ENCODE measurements around the gene MYO1B.

Gene MYO1B

DNA sequence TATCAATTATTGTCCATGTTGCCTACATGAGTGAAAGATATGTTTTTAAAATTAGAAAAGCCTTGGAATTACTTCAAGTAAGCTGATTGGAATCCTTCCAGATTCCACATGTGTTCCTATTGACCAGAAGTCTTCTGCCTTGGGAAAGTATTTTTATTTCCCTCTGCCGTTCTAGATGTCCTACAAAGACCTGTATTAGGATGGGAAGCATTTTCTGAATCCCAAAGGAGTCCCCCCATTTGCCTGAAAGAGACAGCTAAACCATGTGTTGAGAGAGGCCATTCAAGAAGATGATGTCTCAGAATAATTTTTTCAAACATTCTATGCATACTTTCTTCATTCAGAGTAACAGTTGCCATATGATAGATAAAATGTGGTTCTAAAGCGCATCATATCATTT, 19.0 kb upstream of the MYO1B start:
- peak; percentile 16 for DNase-seq (ENCODE audit: low spot score)

DNA sequence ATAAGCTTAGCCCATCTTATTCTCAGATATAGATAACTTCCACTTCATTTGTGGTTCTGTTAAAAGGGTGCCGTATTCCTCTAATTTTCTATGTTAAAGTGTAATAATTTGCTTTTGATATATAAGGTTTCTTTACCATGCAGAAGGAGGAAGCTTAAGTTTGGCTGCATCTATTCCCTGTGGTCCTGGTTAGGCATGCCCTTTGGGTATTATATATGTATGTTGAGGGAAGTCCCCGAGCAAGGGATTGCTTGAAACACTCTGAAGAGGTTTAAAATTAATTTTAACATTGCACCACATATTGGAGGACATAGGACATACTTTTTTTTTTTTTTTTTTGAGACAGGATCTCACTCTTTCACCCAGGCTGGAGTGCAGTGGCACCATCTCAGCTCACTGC, 16.9 kb upstream of the MYO1B start:
- DNase-seq (ENCODE audit: low spot score): no peak

DNA sequence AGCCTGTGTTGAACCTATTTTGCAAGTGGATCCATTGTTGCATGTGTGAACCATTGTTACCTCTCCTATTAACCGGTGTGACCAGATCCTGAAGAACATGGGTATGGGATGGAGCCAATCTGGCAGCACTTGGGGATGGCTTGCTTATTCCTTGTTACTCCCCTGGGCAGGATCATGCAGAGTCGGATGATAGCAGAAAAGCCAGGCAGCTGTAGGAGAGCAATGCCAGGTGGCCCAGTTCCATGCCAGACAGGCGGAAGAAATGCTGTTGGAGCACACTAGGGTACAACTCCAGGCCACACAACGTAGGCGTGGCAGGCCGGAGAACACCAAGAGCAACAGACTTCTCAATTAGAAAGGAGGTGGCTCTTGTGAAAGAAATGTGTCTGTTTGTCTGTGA, 16.3 kb upstream of the MYO1B start:
- DNase-seq (ENCODE audit: low spot score): peak; percentile 4

DNA sequence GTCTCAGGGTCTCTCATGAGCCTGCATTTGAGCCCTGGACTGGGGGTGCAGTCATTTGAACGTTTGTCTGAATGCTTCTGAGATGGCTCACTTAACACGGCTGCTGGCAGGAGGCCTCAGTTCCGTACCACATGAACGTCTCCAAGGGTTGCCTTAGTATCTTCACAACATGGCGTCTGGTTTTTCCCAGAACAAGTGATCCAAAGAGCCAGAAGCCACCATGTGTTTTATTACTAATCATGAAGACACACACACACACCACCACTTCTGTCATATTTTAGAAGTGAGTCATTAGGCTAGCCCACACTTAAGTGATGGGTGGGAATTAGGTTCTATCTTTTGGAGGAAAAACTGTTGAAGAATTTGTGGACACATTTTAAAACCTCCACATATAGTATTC, 15.0 kb upstream of the MYO1B start:
- peak; percentile 69 for DNase-seq (ENCODE audit: low spot score)

DNA sequence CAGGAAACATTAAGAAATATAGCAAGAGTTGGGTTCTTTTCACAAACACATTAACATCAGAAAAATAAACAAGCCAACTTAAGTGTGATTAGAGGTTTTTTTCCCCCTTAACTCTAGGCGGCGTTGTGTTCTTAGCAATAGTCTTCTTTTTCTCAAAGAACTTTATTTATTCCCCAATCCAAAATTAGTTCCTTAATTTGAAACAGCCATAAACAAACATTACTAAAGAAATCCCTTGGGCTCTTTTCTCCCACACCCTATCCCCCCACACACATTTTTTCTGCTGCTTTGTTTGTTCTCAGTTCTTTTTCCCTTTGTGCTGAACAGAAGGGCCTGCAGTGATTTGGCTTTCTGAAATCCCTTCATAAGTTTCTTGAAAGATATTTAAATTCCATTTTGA, 13.2 kb upstream of the MYO1B start:
- peak; percentile 55 for DNase-seq (ENCODE audit: low spot score)

DNA sequence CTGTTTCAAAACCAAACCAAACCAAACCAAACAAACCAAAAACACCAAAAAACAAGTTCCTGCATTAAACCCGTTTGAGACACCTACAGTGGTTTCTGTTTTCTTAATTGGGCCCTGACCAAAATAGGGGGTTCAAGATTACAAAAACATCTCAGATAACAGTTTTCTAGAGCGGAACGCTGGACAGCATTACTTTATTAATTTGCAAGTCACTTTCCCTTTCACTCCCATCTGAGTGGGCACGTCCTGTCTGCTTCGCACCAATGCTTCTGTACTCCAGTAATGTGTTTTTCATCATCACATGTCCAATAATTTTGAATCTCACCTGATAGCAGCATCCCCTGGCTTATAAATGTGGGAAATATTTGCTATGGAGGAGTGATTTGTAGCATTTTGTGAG, 11.7 kb upstream of the MYO1B start:
- no peak for DNase-seq (ENCODE audit: low spot score)

DNA sequence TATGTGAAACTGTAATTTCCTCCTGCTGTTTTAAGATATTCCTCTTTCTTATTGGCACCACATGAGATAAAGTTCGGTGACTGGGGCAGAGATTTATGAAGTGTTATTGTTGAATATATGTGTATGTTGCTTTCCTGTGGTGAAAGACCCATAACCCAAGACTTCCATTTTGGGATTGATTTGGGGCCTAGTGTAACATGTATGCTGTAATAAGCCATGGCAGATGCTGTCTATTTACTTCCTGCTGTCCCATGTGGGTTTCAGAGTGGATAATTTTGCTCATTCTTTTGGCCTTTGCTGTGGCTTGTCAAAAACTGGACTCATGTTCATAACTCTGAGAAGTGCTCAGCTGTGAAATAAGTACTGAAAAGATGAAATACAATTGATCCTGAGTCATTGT, 10.8 kb upstream of the MYO1B start:
- DNase-seq (ENCODE audit: low spot score): peak; percentile 24

DNA sequence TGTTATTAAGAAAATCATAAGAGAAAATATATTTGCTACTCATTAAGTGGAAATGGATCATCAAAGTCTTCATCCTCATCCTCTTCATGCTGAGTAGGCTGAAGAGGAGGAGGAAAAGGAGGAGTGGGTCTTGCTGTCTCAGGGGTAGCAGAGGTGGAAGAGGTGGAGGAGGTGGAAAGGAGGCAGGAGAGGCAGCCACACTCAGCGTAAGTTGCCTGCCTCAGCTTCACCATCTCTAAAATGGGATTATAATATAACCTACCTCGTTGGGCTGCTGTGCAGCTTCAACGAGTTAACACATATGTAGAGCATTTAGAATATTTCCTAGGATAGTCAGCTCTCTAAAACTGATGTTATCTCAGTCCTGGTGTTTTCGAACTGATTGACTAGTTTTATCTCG, 4.3 kb upstream of the MYO1B start:
- no peak for DNase-seq (ENCODE audit: low spot score)

DNA sequence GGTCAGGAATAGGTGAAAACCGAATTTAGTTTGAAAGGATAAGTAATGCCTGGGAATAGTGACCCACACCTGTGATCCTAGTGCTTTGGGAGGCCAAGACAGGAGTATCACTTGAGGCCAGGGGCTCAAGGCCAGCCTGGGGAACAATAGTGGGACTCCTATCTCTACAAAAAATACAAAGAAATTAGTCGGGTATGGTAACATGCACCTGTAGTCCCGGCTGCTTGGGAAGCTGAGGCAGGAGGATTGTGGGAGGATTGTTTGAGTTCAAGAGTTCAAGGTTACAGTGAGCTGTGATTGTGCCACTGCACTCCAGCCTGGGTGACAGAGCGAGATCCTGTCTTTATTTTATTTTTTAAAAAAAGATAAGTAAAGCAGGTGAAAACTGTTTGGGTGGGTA, 3.8 kb upstream of the MYO1B start:
- no peak for DNase-seq (ENCODE audit: low spot score)

DNA sequence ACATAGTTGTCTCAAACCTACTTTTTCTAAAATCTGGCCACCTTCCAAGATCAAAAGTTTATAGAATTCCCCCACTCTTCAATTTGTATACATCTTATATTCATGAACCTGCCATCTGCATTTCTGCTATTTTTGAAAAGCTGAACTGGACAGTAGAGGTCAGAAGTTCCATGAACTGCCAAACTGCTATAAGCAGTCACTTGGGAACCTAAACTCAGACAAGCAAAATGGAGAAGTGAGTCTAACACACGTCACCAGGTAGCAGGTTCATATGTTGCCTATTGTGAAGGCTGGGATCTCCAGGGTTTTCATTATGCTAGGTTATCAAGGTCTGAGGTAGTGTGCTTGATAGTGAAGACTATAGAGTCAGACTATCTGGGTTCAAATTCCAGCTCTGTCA, 2.0 kb upstream of the MYO1B start:
- no peak for DNase-seq (ENCODE audit: low spot score)

DNA sequence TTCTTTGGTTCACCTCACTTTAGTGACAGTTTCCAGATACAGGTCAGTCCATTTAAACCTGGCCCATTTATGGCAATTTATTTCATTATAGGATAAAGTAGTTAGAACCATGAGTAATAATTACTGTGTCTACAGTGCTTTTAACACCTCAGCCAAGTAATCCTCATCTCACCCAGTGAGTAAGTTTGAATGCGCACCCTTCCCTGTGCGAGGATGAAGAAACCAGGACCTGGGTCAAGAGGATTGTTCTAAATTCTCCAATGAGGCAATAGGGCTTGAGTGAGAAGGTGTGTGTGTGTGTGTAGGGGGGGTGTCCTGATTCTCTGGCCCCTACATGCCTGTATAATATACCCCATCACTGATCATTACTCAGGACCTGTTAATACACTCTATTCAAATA, 854 bp upstream of the MYO1B start:
- no peak for DNase-seq (ENCODE audit: low spot score)

DNA sequence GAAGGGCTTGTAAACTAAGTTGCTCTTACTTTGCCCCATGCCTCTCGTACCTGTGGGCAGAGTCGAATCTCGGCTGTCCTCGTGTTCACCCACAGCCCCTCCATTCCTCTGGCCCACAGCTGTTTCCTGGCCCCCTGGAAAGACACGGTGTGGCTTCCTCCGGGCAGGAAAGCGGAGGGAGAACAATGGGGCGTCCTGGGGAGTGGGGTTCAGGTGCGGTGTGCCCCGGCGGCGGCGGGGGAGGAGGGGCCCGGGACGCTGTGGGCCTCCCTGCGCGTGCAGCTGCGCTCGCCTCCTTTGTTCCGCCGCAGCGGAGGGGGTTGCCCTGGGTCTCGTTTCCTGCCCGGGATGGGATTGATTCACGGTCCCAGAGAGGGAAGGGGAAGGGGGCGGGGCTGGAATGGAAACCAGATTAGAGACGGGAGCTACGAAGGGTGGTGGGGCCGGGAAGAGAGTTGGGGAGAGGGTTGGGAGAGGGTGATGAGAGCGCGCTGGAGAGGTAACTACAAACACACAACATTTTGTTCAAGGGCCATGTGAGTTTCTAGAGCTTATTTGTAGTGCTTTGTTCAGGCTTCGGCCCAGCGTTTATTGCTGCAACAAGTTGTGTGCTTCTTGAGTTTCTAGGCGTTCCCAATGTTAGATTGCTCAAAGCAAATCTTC, 796 bp downstream of the MYO1B start:
- peak; percentile 70 for DNase-seq (ENCODE audit: low spot score)

DNA sequence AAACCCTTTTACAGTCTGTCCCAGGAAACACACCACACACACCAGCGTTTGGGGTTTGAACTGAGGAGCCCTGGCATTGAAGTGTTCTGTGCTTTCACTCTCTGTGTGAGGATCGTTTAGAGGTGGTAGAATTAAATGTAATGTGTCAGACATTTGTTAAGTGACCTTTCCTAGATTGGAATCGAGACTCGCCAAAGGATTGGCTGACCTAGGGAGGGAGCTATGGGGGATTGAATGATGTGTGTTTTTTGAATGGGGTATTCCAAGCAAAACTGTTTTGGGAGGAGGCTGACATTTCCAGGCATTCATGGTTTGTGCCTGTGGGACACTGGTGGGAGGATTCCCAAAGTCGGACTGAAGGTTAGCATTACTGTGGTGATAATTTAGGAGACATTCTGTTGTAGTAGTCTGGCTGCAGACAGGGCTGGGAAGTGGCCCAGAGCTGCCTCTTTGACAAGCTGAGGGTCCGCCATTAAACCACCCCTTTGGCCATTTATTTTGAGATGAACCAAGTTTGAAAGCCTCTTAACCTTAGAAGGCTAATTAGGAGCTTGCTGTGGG, 1.7 kb downstream of the MYO1B start:
- no peak for DNase-seq (ENCODE audit: low spot score)

DNA sequence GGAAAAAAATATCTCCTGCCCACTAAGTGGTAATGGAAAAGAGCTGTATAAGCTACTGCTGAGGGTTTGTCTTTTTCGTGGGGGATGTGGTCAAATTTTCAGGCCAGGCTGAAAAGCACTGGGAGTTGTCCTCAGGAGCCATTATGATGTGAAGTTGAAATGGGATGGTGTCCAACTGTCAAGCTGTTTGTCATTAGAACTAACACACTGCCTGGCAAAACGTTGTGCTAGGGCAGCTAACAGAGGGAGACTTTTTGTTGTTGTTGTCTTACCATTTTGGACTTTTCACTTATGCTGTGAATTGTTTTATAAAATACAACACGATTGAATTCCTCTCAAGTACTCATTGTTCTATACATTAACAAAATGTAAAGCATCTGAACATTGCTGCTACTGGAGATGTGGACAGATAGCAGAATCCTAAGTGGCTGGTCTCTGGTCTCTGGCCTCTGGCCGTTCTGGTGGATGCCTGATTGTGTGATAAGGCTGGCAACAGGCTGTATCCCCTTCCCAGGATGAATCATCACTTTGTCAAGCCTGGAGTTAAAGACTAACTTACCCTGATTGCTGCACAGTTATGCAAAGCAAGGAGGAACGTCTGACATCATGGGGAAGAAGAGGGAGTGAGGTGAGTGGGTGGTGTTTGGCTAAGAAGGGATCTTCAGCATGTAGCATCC, 2.3 kb downstream of the MYO1B start:
- peak; percentile 83 for DNase-seq (ENCODE audit: low spot score)

DNA sequence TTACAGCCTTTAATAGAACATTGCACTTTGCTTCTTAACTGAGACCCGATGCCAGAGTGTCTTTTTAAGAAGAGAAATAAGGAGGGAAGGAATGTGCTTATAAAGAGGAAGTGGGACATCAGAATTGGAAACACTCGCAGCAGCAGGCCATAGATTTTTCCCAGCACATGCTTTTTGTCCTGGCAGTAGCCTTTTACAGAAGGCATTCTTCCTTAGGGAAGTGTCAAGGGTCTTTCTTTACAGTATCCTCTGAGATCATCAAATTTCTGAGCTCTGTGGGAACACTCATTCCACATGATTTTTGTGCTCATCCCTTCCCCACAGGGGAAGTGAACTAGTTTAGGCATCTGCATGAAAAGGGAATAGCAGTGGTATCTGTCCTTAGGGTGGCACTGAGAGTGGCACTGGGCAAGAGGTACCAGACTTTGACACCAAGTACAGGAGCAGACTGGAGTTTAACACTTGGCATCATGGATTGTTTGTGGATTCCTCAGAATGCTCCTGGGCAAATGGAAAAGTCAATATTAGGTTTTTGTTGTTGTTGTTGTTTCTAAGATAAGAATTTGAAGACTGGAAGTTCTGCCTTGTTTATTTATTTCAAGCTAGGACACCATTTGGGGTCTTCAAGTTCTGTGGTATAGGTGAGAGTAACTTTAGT, 4.1 kb downstream of the MYO1B start:
- no peak for DNase-seq (ENCODE audit: low spot score)

DNA sequence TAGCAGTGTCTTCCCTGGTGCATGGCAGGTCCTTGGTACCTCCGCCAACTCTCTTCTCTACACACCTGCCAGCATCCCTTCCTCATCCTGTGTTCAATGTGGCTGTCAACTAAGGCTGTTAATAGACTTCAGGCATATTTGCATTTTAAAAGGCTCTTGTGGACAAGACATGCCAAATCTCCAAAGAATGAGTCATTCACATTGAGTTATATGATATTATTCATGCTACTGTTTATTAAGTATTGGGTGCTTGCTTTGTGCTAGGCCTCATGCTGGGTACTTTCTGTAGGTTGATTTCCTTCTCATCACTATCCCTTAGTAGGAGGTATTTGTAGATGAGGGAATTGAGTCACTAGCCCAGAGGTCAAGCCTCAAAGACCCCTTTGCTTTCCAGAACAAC, 5.2 kb downstream of the MYO1B start:
- DNase-seq (ENCODE audit: low spot score): no peak

DNA sequence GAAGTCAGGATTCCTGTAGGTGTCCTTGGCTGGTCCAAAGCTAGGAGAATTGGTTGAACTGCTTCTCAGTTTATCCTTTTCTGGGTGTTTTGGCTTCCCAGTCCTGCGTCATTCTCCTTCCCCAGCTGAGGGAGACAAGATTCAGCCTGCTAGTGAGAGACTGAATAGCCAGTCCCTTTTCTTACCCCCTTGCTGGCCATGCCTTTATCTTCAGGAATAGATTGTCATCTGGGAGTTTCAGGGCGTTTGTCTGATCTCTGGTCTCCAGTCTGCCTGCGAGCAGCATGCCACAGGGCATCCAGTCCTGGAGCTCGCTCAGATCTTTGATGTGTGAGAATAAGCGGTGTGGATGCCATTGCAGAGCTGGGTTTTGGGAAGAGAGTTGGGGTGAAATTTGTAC, 5.8 kb downstream of the MYO1B start:
- no peak for DNase-seq (ENCODE audit: low spot score)

DNA sequence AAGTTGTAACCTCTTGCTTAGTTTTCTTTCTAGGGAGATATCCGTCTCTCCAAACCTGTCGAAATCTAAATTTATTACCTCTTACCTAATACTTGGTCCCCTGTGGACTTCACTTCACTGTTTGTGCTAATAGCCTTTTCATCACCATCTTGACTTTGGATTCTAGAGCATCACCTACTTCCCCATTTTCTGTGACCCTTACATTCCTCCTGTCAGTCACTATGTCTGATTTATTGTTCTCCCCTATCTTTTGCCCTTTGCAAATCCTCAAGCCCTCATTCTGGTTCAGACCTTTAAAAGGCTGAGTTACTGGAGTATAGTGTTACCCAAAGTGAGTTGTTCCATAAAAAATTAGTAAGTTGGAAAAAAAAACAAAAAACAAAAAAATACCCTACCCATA, 7.5 kb downstream of the MYO1B start:
- no peak for DNase-seq (ENCODE audit: low spot score)

DNA sequence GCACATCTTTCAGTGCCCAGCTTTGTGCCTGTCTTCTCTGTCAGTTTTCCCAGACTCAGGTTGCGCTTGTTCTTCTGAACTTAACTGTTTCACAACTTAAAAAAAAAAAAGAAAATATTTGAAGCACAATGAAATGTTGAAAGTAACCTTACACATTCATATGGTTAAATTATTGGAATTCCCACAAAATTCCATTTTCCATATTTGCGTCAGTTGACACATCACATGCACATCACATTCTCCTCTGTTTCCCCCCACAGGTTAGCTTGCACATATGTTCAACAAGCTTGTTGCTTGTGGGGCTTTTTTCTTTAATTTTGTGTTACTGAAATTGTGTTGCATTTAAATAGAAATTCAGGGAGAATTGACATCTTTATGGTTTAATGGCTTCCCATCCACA, 8.3 kb downstream of the MYO1B start:
- DNase-seq (ENCODE audit: low spot score): no peak

DNA sequence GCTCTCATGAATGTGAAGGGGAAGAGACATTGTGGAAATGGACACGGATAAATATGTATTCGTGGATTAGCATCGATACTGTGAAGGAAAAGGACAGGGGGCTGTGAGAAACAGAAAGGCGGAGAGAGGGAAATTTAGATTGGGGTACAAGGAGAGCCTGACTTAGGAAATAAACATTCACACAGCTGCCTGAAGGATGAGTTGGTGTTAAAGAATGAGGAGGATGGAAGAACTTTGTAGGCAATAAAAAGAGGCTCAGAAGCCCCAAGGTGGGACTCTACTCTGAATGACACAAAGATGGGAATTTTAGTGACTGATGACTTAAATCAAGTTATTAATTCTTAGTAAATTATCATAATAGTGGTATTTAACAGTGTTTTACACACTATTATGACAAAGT, 10.1 kb downstream of the MYO1B start:
- no peak for DNase-seq (ENCODE audit: low spot score)

DNA sequence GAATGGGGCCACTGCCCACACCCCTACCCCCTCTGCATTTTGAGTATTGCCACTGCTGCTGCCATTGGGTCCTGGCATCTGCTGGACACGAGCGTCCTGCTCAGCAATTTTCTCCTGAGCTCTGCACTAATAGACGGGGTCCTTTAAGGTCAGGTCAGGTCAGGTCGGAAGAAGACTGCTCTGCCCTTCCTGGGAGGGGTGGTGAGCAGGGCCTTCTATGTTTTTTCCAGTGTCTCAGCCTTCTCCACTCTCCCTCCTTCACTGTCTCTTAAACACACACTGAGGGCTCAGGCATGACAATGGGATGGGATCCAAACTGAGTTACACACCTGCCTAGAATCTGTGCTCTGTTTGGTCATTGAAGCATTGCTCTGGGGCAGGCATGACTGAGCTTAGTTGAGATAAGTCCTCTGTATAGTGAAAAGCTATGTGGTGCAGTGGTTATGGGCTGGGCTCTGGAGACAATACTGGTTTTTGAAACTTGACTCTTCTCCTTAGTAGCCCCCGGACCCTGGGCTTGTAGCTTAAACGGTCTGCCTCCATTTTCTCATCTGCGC, 10.6 kb downstream of the MYO1B start:
- DNase-seq (ENCODE audit: low spot score): no peak

DNA sequence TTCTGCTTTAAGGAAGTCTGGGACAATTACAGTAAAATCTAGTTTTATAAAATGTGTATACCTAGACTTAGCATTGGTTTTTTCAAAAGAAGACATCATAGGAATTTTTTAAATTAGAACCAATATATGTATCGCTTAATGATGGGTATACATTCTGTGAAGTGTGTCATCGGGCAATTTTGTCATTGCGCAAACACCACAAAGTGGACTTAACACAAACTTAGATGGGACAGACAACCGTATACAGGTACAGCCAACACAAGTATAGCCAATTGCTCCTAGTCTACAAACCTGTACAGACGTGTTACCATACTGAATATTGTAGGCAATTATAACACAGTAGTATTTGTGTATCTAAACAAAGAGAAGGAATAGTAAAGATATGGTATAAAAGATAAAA, 12.7 kb downstream of the MYO1B start:
- DNase-seq (ENCODE audit: low spot score): no peak

DNA sequence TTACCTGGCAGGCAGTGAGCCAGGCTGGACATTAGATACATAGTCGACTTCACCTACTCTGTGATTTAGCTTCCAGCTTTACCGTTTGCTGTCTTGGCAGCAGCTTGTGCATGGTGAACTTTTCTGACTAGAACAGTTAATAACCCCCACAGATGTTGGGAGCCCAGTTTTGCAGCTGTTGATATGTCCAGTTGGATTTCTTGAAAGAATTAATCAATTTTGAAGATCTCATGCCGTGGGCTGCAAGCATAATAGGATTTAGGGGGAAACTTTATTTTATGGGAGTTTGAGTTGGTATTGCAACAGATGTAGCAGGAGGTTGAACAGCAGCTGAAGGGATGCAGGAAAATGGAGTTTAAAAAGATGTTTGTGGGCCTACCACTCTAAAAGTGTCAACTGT, 13.8 kb downstream of the MYO1B start:
- no peak for DNase-seq (ENCODE audit: low spot score)
